Tibial artery (tissue), 4 donors: Measurements from ENCODE around the gene HIPK2.
A peak's percentile ranks its signal among the peaks of the same experiment; 100 is the strongest.

Experiments used
- DNase-seq, 2 donors: peaks; one replicate each; pipeline ENCODE4 v3.0.0-alpha.2; 2019
- H3K27ac ChIP-seq, 2 donors: fragments of 200-600 bp; sonication (generic) in 1 of 2; 1 replicate in 1 of 2; 2 replicates in 1 of 2; pipeline ENCODE4 v1.5.1; 2018 to 2019; ENCODE audit warnings: mild to moderate bottlenecking in 1 of 2
- H3K27me3 ChIP-seq, 2 donors: fragments of 200-600 bp; sonication (generic) in 1 of 2; one replicate each; pipeline versions ENCODE4 v1.5.1 to v1.6.0; 2016 to 2019
- H3K36me3 ChIP-seq, 3 donors: fragments of 200-600 bp; sonication (generic) in 2 of 3; one replicate each; pipeline ENCODE4 v1.5.1; 2016 to 2019; ENCODE audit warnings: mild to moderate bottlenecking in 2 of 3
- H3K4me1 ChIP-seq, 4 donors: fragments of 200-600 bp; sonication (generic) in 2 of 4; 1 replicate in 3 of 4; 2 replicates in 1 of 4; pipeline ENCODE4 v1.5.1; 2016 to 2019
- H3K4me3 ChIP-seq, 2 donors: fragments of 200-600 bp; sonication (generic) in 1 of 2; 1 replicate in 1 of 2; 2 replicates in 1 of 2; pipeline ENCODE4 v1.5.1; 2018 to 2019; ENCODE audit warnings: mild to moderate bottlenecking in 2 of 2
- H3K9me3 ChIP-seq, 3 donors: fragments of 200-600 bp; sonication (generic) in 1 of 3; one replicate each; pipeline ENCODE4 v1.5.1; 2016 to 2019
- intact Hi-C: fragments of 100-400 bp; cut with DNase I; formaldehyde crosslinking; loops from one replicate; pipeline ENCODE4 v1.15.0; 2023; ENCODE audit warnings: low total_unique reads
- TF ChIP-seq, protein P1 (sequence below), 2 experiments: fragments of 200-600 bp in 1 of 2; fragments of 450-650 bp in 1 of 2; IDR thresholded peaks; one replicate each; pipeline ENCODE4 v1.5.1; 2017 to 2019; ENCODE audit warnings: antibody characterized with exemption in 2 of 2, mild to moderate bottlenecking in 1 of 2, moderate library complexity in 1 of 2

The HIPK2 gene

DNA sequence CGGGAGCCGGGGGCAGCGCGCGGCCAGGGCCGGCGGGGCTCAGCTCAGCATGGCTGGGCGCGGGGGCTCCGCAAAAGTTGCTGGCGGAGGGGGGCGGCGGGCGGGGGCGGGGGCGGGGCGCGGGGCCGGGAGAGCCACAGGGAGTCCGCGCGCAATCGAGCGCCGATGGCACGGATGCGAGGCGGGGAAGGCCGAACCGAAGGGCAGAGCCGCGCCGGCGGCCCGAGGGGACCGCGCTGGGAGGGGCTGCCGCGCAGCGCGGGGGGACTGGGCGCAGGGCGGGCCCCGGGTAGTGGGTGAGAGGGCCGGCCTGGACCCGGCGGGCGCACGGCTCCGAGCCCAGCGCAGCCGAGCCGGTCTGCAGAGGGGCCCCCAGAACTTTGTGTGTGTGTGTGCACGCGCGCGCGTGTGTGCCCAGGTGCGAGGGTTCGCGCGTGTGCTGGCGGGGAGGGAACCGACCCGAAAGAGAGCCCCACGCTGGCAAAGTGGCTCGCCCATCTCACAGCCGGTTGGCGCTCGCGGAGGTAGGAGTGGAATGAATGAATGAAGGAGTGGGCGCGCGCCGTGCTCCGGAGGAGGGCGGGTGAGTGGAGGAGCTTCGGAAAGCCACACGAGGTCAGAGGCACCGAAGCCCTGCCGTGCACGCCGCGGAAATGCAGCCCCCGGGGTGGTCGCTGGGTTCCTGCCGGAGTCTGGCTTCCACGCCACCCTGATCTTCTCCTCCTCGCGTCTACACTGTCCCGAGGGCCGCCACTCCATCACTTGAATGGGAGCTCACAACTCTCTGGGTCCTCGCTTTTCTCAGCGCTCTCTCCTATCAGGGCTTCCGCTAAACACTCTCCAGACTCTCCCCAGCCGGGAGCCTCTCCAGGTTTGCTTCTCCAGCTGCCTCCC is at the start of gene HIPK2:
Gene HIPK2, minus strand, starts transcription at position 51 of the 894 bp plus-strand sequence. CDS start 375 bp downstream, outside the sequence.
- H3K27me3 ChIP-seq = no peaks in the 10 kb centered on the region
- peak; percentile 75 to 89 for DNase-seq
- peaks cover 0 to 39% (median 27%) of the 10 kb centered on the region in 4 donors for H3K4me1 ChIP-seq
- H3K4me3 ChIP-seq = peak within 1 kb of the TSS; percentile 68 to 83
- H3K36me3 ChIP-seq = no peaks in the 10 kb centered on the region
- intact Hi-C loops = loop anchor here (10.0 kb wide), 1 partner anchor 93 kb away; no protein-coding TSS in a partner anchor
- no peaks in the 10 kb centered on the region for H3K9me3 ChIP-seq
- TF ChIP-seq, protein P1, sequence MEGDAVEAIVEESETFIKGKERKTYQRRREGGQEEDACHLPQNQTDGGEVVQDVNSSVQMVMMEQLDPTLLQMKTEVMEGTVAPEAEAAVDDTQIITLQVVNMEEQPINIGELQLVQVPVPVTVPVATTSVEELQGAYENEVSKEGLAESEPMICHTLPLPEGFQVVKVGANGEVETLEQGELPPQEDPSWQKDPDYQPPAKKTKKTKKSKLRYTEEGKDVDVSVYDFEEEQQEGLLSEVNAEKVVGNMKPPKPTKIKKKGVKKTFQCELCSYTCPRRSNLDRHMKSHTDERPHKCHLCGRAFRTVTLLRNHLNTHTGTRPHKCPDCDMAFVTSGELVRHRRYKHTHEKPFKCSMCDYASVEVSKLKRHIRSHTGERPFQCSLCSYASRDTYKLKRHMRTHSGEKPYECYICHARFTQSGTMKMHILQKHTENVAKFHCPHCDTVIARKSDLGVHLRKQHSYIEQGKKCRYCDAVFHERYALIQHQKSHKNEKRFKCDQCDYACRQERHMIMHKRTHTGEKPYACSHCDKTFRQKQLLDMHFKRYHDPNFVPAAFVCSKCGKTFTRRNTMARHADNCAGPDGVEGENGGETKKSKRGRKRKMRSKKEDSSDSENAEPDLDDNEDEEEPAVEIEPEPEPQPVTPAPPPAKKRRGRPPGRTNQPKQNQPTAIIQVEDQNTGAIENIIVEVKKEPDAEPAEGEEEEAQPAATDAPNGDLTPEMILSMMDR (IDR thresholded peaks at IDR 0.05) = no peak
- peak within 1 kb of the TSS; percentile 96 to 99 for H3K27ac ChIP-seq

DNA sequence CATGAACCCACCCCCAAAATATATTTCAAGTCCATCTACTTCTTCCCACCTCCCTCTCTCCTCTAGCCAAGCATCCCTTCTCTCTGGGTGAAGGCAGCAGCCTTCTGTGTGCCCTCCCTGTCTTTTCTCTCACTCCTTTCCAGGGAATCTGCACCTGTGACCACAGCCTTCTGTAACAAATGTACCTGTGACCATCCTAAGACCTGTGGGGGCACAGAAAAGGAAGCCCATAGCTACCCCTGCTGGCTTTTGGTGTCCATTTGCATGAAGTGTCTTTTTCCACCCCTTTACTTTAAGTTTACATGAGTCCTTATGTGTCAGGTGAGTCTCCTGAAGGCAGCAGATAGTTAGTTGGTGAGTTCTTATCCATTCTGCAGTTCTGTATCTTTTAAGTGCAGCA is 49.2 kb upstream of the HIPK2 start:
- H3K4me1 ChIP-seq = no peaks in the 10 kb centered on the region
- peaks cover 0 to 4% of the 10 kb centered on the region in 2 donors for H3K27me3 ChIP-seq
- no peak overlapping the region for H3K4me3 ChIP-seq
- DNase-seq = no peak
- no peaks in the 10 kb centered on the region for H3K9me3 ChIP-seq
- intact Hi-C loops = no loop called here
- no peaks in the 10 kb centered on the region for H3K36me3 ChIP-seq
- TF ChIP-seq, protein P1 (IDR thresholded peaks at IDR 0.05) = peak; percentile 22 to 24
- no peak overlapping the region for H3K27ac ChIP-seq

DNA sequence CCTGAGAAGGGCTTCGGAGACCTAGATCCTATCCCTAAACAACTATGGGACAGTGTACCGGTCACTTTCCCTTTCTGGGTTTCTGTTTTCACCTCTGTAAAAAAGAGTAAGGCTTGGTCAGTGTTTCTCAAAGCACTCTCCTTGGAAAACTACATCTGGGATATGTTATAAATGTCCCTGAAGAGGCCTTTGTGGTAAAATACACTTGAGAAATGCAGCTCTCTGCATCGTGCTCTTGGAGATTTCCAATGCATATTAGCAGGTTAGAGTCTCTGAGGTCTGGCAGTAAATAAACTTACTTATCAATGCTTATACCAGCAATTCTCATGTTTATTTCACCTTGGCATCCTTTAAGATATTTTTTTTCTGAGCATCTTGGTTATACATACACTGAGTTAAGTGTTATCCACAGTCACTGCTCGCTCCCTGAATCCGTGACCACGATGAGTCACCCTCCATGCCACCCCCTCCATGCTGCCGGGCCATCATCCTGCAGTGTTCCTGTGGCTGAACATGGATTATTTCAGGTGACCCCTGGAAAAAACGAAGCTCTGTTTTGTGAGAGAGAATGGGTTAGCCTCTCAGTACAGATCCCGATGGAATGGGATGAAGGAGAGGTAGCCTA is 48.0 kb upstream of the HIPK2 start:
- intact Hi-C loops = no loop called here
- H3K4me3 ChIP-seq = no peak overlapping the region
- no peaks in the 10 kb centered on the region for H3K4me1 ChIP-seq
- no peak for DNase-seq
- no peaks in the 10 kb centered on the region for H3K9me3 ChIP-seq
- H3K27me3 ChIP-seq = peaks cover 0 to 4% of the 10 kb centered on the region in 2 donors
- H3K36me3 ChIP-seq = no peaks in the 10 kb centered on the region
- TF ChIP-seq, protein P1 (IDR thresholded peaks at IDR 0.05) = no peak
- no peak overlapping the region for H3K27ac ChIP-seq

DNA sequence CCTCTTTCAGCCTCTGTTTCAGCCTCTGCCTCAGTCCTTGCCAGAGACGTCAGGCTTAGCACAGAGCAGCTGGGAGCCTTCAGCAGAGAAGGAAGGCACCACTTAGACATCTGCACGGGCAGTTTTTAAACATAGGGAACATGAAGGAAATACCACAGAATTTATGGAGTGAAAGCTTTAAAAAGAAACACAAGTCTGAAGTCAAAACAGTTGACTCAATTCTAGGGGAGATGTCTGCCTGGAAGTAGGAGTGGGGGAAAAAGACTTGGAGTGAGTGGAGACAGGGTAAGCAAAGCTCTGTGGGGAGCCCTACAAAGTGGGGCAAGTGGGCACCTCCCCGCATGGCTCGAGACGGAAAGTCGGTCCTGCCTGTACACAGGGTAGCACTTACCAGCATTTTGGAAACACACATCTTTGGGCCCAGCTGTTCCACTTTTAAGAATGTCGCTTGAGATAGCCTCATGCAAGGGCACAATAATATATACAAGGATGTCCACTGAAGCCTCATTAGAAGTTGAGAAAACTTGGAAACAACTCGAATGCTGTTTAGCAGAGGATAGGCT is 46.2 kb upstream of the HIPK2 start:
- no peaks in the 10 kb centered on the region for H3K36me3 ChIP-seq
- intact Hi-C loops = no loop called here
- no peak overlapping the region for H3K4me3 ChIP-seq
- H3K9me3 ChIP-seq = no peaks in the 10 kb centered on the region
- no peak for DNase-seq
- TF ChIP-seq, protein P1 (IDR thresholded peaks at IDR 0.05) = no peak
- peaks cover 0 to 4% of the 10 kb centered on the region in 2 donors for H3K27me3 ChIP-seq
- H3K27ac ChIP-seq = no peak overlapping the region
- no peaks in the 10 kb centered on the region for H3K4me1 ChIP-seq

DNA sequence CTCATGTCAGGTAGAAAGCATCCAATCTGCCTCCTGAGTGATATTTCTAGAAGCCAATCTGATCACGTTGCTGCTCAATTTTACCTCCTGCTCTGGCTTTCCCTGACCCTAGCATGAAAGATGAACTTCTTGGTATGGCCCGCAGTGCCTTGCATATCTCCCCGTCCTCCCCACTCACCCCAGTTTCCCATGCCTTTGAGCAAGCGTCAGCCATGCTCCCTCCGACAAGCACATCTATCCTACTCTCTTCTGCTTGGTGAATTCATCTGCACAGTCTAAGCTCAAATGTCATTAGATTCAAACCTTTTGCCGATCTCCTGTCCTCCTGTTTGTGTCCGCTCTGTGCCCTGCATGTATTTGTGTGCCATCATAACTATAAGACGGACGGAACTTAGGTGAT is 45.1 kb upstream of the HIPK2 start:
- Histone ChIP-seq H3K4me1 (no peaks in the 10 kb centered on the region), H3K4me3 (no peak overlapping the region), H3K9me3 (no peaks in the 10 kb centered on the region), H3K27me3 (peaks cover 0 to 4% of the 10 kb centered on the region in 2 donors), H3K27ac (no peak overlapping the region), H3K36me3 (no peaks in the 10 kb centered on the region)
- intact Hi-C loops = no loop called here
- TF ChIP-seq, protein P1 (IDR thresholded peaks at IDR 0.05) = no peak
- no peak for DNase-seq
